ENCODE measurements around the gene SCT.
A peak's percentile ranks its signal among the peaks of the same experiment; 100 is the strongest.

Gene SCT

GRCh38 chr11:623349-623869 lies 3.6 kb downstream of the SCT start:
- no peaks in the 10 kb centered on the region for H3K36me3 ChIP-seq (ENCODE audit: low read depth)
- no peaks in the 10 kb centered on the region for H3K27me3 ChIP-seq (ENCODE audit: insufficient read depth, poor library complexity, severe bottlenecking)
- H3K27ac ChIP-seq (ENCODE audit: poor library complexity, severe bottlenecking): no peak overlapping the region
- no peaks in the 10 kb centered on the region for H3K4me1 ChIP-seq (ENCODE audit: insufficient read depth, poor library complexity, severe bottlenecking)
- TF ChIP-seq CTCF (IDR thresholded peaks at IDR 0.05; ENCODE audit: poor library complexity, severe bottlenecking): no peak
- H3K9me3 ChIP-seq (ENCODE audit: severe bottlenecking): no peaks in the 10 kb centered on the region
- H3K4me3 ChIP-seq (ENCODE audit: severe bottlenecking): no peak overlapping the region
- DNase-seq (ENCODE audit: low spot score) (peak; percentile 47), ATAC-seq (ENCODE audit: low read depth) (no peak)

- Histone ChIP-seq H3K27ac (ENCODE audit: poor library complexity, severe bottlenecking) (no peak overlapping the region), H3K9me3 (ENCODE audit: severe bottlenecking) (no peaks in the 10 kb centered on the region), H3K4me3 (ENCODE audit: severe bottlenecking) (no peak overlapping the region), H3K36me3 (ENCODE audit: low read depth) (no peaks in the 10 kb centered on the region), H3K4me1 (ENCODE audit: insufficient read depth, poor library complexity, severe bottlenecking) (no peaks in the 10 kb centered on the region), H3K27me3 (ENCODE audit: insufficient read depth, poor library complexity, severe bottlenecking) (no peaks in the 10 kb centered on the region)
- no peak for DNase-seq (ENCODE audit: low spot score)
- ATAC-seq (ENCODE audit: low read depth): no peak
- no peak for TF ChIP-seq CTCF (IDR thresholded peaks at IDR 0.05; ENCODE audit: poor library complexity, severe bottlenecking)
These were observed 5.1 kb downstream of the SCT start for GRCh38 chr11:621838-622237.

GRCh38 chr11:620935-621814 lies 5.8 kb downstream of the SCT start:
- no peak for ATAC-seq (ENCODE audit: low read depth)
- no peak for TF ChIP-seq CTCF (IDR thresholded peaks at IDR 0.05; ENCODE audit: poor library complexity, severe bottlenecking)
- H3K27me3 ChIP-seq (ENCODE audit: insufficient read depth, poor library complexity, severe bottlenecking): no peaks in the 10 kb centered on the region

GRCh38 chr11:620201-620600 lies 6.8 kb downstream of the SCT start:
- Histone ChIP-seq H3K36me3 (ENCODE audit: low read depth) (no peaks in the 10 kb centered on the region), H3K9me3 (ENCODE audit: severe bottlenecking) (no peaks in the 10 kb centered on the region), H3K4me3 (ENCODE audit: severe bottlenecking) (no peak overlapping the region), H3K27ac (ENCODE audit: poor library complexity, severe bottlenecking) (no peak overlapping the region), H3K27me3 (ENCODE audit: insufficient read depth, poor library complexity, severe bottlenecking) (no peaks in the 10 kb centered on the region), H3K4me1 (ENCODE audit: insufficient read depth, poor library complexity, severe bottlenecking) (no peaks in the 10 kb centered on the region)
- DNase-seq (ENCODE audit: low spot score) (no peak), ATAC-seq (ENCODE audit: low read depth) (no peak)
- no peak for TF ChIP-seq CTCF (IDR thresholded peaks at IDR 0.05; ENCODE audit: poor library complexity, severe bottlenecking)

More at GRCh38 chr11:620935-621814, 5.8 kb downstream of the SCT start:
- no peak overlapping the region for H3K4me3 ChIP-seq (ENCODE audit: severe bottlenecking)
- no peak for DNase-seq (ENCODE audit: low spot score)
- H3K9me3 ChIP-seq (ENCODE audit: severe bottlenecking): no peaks in the 10 kb centered on the region
- H3K4me1 ChIP-seq (ENCODE audit: insufficient read depth, poor library complexity, severe bottlenecking): no peaks in the 10 kb centered on the region
- no peak overlapping the region for H3K27ac ChIP-seq (ENCODE audit: poor library complexity, severe bottlenecking)
- no peaks in the 10 kb centered on the region for H3K36me3 ChIP-seq (ENCODE audit: low read depth)

GRCh38 chr11:619628-620050 lies 7.3 kb downstream of the SCT start:
- no peak for TF ChIP-seq CTCF (IDR thresholded peaks at IDR 0.05; ENCODE audit: poor library complexity, severe bottlenecking)
- DNase-seq (ENCODE audit: low spot score) (no peak), ATAC-seq (ENCODE audit: low read depth) (no peak)
- H3K27me3 ChIP-seq (ENCODE audit: insufficient read depth, poor library complexity, severe bottlenecking): no peaks in the 10 kb centered on the region
- H3K27ac ChIP-seq (ENCODE audit: poor library complexity, severe bottlenecking): no peak overlapping the region
- H3K4me1 ChIP-seq (ENCODE audit: insufficient read depth, poor library complexity, severe bottlenecking): no peaks in the 10 kb centered on the region
- no peak overlapping the region for H3K4me3 ChIP-seq (ENCODE audit: severe bottlenecking)
- H3K9me3 ChIP-seq (ENCODE audit: severe bottlenecking): no peaks in the 10 kb centered on the region
- no peaks in the 10 kb centered on the region for H3K36me3 ChIP-seq (ENCODE audit: low read depth)

Data from RWPE2 (cell line).